ENCODE measurements around the gene TMEM270.

The TMEM270 gene

DNA sequence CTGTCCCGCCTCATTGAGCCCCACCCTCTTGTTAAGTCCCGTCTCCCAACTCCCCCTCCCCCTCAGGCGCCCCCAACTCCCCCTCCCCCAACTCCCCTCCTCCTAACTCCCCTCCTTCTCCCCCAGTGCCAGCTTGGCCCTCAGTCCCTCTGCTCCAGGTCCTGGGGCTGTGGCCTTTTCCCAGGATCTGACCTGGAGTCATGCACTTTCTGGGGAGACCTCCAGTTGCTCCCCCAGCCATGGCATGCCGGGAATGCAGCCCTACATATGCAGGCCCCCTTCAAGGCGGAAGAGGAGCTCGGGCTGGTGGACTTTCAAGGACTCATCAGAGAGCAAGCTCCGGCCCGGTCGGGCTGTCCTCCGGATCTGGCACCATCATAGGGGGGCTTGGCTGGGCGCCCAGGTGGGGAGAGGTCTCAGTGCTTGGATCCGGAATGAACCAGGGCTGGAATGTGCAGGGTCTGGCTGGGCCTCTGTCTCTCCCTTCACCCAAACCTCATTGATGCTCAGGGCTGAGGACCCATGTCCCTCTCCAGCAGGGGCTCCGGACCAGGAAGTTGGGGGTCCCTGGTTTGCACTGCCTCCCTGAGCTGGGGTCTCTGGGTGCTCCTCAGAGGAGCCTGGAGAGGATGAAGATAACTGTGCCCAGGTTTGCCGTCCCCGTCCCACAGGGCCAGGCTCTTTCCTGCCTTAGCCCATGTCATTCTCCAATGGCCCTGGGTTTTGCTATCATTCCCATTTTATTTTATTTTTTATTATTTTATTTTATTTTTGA lies 41.1 kb downstream of the TMEM270 start:
- no peak for TF ChIP-seq CTCF (IDR thresholded peaks at IDR 0.05; ENCODE audit: control insufficient read depth, extremely low read depth, insufficient read depth)
- DNase-seq (ENCODE audit: low read depth) = no peak
- no peak overlapping the region for H3K4me3 ChIP-seq (ENCODE audit: low read depth, low read length)

- TF ChIP-seq CTCF (IDR thresholded peaks at IDR 0.05; ENCODE audit: control insufficient read depth, extremely low read depth, insufficient read depth) = no peak
- no peak overlapping the region for H3K4me3 ChIP-seq (ENCODE audit: low read depth, low read length)
- DNase-seq (ENCODE audit: low read depth) = no peak
These were observed 42.6 kb downstream of the TMEM270 start for GRCh38 chr7:73903321-73904218.

DNA sequence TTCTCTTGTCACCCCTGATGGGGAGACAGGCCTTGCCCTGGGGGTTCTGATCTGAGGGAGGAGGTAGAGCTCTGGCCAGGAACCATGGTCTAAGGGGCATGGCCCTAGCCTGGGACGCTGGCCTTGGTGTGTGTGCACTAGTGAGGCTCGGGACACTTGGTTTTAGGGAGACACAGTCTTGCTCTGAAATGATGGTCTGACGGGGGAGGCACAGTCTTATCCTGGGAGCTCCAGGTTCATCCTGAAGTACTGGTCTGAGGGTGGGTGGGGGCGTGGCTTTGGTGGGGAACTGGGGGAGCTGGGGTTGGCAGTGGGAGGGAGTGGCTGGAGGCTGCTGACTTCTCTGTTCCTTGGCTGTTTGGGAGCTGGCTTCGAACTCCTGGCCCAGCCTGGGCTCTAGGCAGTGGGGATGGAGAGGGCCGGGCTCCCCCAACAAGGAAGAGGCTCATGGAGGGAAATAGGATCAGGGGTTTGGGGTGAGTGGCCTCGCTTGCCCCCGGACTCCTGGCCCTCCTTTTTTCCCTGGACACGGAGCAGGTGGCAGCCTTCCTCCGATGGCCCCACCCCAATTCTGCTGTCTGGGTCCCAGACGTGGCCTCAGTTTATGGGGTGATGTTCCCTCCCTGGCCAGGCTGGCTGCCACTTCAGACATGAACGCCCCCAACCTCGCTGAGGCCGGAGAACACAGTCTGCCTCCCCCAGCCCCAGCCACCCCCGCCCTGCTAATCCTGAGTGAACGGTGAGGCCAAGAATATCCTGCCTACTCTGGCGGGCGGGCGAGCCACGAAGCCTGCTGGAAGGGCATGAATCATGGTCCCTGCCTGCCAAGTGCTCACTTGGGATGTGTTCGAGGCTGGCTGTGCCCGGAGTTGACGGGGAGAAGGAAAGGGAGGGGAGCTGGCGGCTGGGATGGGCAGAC lies 43.5 kb downstream of the TMEM270 start:
- no peak for TF ChIP-seq CTCF (IDR thresholded peaks at IDR 0.05; ENCODE audit: control insufficient read depth, extremely low read depth, insufficient read depth)
- DNase-seq (ENCODE audit: low read depth) = no peak
- H3K4me3 ChIP-seq (ENCODE audit: low read depth, low read length) = no peak overlapping the region

DNA sequence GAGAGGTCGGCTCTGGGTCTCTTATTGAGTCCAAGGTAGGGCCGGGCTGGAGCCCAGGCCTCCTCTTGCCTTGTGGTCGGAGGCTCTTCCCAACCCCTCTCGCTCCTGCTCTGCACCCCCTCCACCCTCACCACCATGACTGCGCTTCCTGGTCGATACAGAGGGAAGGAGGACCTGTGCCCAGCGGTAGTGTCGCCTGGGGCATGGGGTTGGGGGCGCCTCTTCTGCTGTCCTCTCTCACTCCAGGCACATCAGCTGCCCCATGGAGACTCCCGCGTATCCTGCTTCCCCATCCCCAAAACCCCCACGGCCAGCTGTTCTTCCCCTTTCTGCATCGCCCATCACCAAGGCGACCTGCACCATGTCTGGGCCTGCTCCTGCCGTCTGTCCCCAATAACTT lies 44.4 kb downstream of the TMEM270 start:
- no peak for TF ChIP-seq CTCF (IDR thresholded peaks at IDR 0.05; ENCODE audit: control insufficient read depth, extremely low read depth, insufficient read depth)
- no peak overlapping the region for H3K4me3 ChIP-seq (ENCODE audit: low read depth, low read length)
- DNase-seq (ENCODE audit: low read depth) = no peak

GRCh38 chr7:73906874-73907273 lies 45.9 kb downstream of the TMEM270 start:
- H3K4me3 ChIP-seq (ENCODE audit: low read depth, low read length) = no peak overlapping the region
- DNase-seq (ENCODE audit: low read depth) = no peak
- no peak for TF ChIP-seq CTCF (IDR thresholded peaks at IDR 0.05; ENCODE audit: control insufficient read depth, extremely low read depth, insufficient read depth)

DNA sequence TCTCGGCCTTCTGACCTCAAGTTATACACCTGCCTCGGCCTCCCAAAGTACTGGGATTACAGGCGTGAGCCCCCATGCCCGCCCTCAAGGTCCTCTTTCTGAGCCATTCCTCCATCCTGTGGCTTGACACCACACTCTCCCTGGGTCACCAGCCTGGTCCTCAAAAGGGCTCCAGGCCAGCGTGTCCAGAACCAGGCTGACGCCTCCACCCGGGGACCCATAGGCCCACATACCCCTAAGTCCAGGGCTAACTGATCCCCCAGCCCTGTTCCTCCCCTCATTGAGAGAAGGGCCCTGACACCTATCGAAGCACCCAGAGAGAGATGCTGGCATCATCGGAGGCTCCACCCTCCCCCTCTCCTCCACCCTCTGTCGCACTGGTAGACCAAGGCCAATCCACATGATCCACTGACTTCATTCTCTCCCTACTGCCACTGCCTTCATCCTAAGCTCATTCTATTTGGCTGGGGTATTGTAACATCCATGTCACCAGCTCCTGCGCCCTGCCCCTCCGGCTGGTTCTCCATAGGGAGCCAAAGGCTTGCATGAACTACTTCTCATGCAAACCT lies 46.7 kb downstream of the TMEM270 start:
- TF ChIP-seq CTCF (IDR thresholded peaks at IDR 0.05; ENCODE audit: control insufficient read depth, extremely low read depth, insufficient read depth) = no peak
- no peak for DNase-seq (ENCODE audit: low read depth)
- H3K4me3 ChIP-seq (ENCODE audit: low read depth, low read length) = no peak overlapping the region

Data from LNCaP clone FGC (cell line).